GM12801 (cell line): ENCODE results near the gene MT2A.

Experiments
- TF ChIP-seq, protein P1 (sequence below): IDR thresholded peaks from one replicate; pipeline ENCODE4 v1.5.1; 2011; ENCODE audit warnings: control low read depth; ENCODE audit not compliant: insufficient read length; ENCODE audit errors: extremely low read depth

The MT2A gene

DNA sequence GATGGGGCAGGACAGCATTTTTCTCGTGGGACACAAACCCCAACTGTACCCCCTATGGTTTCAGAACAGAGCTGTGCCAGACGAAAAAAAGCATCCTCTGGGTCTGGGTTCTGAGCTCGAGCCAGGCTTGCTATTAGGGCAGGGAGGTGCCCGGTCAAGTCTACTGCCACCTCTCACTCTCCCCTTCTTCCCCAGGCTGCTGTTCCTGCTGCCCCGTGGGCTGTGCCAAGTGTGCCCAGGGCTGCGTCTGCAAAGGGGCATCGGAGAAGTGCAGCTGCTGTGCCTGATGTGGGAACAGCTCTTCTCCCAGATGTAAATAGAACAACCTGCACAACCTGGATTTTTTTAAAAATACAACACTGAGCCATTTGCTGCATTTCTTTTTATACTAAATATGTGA lies 18.3 kb downstream of the MT2A start:
- TF ChIP-seq, protein P1, sequence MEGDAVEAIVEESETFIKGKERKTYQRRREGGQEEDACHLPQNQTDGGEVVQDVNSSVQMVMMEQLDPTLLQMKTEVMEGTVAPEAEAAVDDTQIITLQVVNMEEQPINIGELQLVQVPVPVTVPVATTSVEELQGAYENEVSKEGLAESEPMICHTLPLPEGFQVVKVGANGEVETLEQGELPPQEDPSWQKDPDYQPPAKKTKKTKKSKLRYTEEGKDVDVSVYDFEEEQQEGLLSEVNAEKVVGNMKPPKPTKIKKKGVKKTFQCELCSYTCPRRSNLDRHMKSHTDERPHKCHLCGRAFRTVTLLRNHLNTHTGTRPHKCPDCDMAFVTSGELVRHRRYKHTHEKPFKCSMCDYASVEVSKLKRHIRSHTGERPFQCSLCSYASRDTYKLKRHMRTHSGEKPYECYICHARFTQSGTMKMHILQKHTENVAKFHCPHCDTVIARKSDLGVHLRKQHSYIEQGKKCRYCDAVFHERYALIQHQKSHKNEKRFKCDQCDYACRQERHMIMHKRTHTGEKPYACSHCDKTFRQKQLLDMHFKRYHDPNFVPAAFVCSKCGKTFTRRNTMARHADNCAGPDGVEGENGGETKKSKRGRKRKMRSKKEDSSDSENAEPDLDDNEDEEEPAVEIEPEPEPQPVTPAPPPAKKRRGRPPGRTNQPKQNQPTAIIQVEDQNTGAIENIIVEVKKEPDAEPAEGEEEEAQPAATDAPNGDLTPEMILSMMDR = no peak

DNA sequence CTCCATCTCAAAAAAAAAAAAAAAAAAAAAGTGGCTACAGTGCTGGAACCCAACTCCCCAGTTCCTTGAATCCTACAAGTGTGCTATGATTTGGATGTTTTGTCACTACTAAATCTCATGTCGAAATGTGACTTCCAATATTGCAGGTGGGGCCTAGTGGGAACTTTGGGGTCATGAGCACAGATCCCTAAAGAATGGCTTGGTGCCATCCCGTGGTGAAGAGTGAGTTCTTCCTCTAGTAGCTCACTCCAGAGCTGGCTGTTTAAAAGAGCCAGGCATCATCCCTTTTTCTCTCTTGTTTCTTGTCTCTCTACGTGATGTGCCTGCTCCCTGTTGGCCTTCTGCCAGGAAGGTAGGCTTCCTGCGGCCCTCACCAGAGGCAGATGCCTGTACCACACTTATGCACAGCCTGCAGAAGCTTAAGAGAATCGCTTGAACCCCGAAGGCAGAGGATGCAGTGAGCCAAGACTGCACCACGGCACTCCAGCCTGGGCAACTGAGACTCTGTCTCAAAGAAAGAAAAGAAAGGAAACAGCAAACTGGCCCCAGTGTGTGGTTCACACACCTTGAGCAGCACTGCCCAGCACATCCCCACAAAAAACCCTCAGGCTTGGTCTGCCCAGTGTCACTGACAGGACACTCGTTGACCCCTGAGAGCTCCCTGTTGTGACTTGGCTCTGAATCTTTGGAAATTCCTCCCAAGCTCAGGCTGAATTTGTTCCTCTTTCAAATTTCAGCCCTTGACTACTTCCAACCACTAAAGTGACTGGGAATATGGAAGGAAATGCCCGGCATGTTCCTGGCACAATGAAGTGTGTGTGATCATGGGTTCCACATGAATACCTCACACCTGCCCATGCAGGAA lies 20.3 kb downstream of the MT2A start:
- TF ChIP-seq, protein P1 = no peak

DNA sequence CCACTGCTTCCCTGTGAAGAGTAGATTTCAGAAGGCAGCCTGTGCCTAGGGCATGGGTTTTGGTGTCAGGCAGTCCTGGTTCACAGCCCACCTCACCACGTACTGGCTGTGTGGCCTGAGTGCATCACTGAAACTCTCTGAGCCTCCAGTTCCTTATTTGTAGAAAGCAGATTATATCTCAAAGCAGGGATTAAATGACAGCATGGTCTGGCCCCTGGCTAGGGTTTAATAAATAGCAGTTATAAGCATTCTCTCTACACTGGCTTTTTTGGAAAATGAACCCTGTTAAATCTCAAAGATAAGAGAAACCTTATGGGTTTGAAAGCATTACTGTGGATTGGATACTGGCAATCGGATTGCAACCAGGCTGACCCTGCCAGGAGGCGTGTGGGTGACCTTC lies 21.1 kb downstream of the MT2A start:
- TF ChIP-seq, protein P1 = no peak

DNA sequence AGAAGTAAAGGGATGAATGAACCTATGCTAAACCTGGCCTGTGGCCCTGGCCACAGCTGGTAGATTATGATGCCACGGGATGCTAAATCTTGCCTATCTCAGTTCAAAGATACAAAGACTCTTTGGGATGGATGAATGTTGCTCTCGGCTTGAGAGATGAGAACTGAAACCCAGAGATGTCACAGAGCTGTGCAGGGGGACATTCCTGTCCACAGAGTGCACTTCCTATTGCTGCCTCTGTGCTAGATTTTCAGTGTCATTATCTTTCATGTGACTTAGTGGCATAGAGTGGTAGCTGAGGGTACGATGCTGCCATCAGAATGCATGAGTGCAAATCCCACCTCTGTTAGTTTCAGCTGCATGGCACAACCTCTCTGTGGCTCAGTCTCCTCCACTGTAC lies 21.8 kb downstream of the MT2A start:
- TF ChIP-seq, protein P1 = no peak

DNA sequence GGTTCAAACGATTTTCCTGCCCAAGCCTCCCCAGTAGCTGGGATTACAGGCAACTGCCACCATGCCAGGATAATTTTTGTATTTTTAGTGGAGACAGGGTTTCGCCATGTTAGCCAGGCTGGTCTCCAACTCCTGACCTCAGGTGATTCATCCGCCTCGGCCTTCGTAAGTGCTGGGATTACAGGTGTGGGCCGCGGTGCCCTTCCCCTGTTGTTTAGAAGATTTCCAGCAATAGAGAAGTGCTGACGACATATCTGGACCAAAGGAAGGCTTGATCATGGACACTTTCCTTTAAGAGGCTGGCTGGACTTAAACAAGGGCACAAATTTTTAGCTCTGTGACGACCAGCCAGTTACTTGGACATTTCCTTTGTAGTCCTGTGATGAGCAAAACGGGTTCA lies 22.8 kb downstream of the MT2A start:
- TF ChIP-seq, protein P1 = no peak

DNA sequence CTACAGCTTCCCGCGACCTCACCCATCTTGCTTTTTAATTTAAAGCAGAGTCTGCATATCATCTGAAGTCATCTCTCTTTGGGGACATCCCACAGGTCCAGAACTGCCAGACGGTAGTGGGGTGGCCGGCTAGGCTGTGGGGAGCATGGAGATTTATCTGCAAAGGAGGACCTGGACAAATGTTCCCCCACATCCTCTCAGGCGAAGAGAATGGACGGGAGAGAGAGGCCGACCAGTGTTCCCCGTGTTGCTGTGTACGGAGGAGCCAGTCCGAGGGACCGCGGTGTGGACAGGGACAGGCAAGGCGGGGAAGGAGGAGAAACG lies 23.4 kb downstream of the MT2A start:
- TF ChIP-seq, protein P1 = no peak

DNA sequence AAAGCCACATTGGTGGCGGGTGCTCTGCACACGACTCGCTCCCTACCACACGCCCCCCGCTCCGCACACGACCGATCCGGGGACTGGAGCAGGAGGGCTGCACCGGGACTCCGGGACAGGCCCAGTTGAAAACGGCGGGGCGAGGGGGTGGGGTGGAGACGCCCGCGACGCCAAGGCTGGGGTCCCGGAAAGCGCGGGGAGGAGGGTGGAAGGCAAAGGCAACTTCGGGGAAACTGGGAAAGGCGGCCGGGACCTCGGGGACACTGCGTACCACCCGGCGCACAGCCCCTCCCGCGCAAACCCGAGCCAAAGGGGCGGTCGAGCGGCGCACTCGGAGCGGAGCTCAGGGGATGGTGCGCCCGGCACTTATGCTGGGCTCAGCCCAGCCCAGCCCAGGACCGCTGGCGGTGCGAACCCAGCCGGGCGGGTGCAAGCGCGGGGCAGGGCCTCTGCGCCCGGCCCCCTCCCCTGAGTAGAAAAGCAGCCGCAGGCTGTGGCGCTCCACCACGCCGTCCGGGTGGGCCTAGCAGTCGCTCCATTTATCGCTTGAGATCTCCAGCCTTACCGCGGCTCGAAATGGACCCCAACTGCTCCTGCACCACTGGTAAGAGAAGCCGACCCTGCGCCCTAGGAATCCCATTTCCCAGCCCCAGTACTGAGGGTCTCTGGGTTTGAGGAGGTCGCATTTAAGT lies 23.9 kb downstream of the MT2A start, which contains the start of gene MT1M:
Gene MT1M (plus strand): TSS at position 504 of the 692 bp plus-strand sequence. CDS start 73 bp downstream, at position 577.
- TF ChIP-seq, protein P1 = no peak
